ENCODE data around the gene IQGAP2. TPM values are rescaled to one million over a fixed set of nuclear protein-coding genes. Genes with fewer than 3 reads are reported as not detected.
"Not testable (repeated sequence)": the region's sequence is repeated elsewhere in the genome, so short reads cannot be mapped to it uniquely, and the experiment has no call there.

Gene IQGAP2
- total RNA-seq, 1 donor from 2014 or later = 14.2 TPM

GRCh38 chr5:76736679-76737556, 333.8 kb downstream of the IQGAP2 start:
- Mint-ChIP-seq H3K4me1 (peaks cover 5% of the 10 kb centered on the region), H3K27ac (ENCODE audit: unreplicated experiment) (no peak overlapping the region), H3K4me3 (no peak overlapping the region), H3K9me3 (no peaks in the 10 kb centered on the region), H3K27me3 (ENCODE audit: low read depth) (no peaks in the 10 kb centered on the region), H3K36me3 (ENCODE audit: low read depth) (peaks cover 20% of the 10 kb centered on the region)
- no peak for TF ChIP-seq CTCF (conservative IDR thresholded peaks at IDR 0.05)
- DNase-seq (ENCODE audit: low read depth, low spot score) = no peak

GRCh38 chr5:76737846-76738245, 334.8 kb downstream of the IQGAP2 start:
- Mint-ChIP-seq H3K36me3 (ENCODE audit: low read depth) (peaks cover 13% of the 10 kb centered on the region), H3K4me3 (no peak overlapping the region), H3K4me1 (peaks cover 5% of the 10 kb centered on the region), H3K9me3 (no peaks in the 10 kb centered on the region), H3K27me3 (ENCODE audit: low read depth) (no peaks in the 10 kb centered on the region), H3K27ac (ENCODE audit: unreplicated experiment) (no peak overlapping the region)
- no peak for DNase-seq (ENCODE audit: low read depth, low spot score)
- TF ChIP-seq CTCF (conservative IDR thresholded peaks at IDR 0.05) = no peak

GRCh38 chr5:76741506-76741905, 338.4 kb downstream of the IQGAP2 start:
- DNase-seq (ENCODE audit: low read depth, low spot score); H3K9me3 Mint-ChIP-seq; H3K27me3 Mint-ChIP-seq (ENCODE audit: low read depth); H3K4me1 Mint-ChIP-seq; H3K36me3 Mint-ChIP-seq (ENCODE audit: low read depth); H3K4me3 Mint-ChIP-seq; H3K27ac Mint-ChIP-seq (ENCODE audit: unreplicated experiment): not testable (repeated sequence)

DNA sequence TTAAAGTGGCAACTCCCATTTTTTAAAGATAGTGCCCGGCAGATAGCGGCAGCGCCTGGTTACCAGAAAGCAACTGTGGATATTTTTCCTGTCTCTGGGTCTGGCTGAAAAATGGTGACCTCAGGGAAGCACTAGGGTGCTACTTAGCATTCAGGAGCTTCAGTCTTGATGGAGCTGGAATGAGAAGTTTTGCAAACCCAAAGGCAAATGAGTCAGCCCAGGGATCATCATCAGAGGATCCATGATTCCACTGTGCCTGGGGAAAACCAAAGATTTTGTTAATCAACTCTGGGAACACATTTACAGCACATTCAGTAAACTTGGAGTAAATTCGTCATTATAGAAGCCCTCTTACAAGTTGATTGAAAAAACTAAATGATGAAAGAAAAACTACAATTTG, 339.5 kb downstream of the IQGAP2 start:
- H3K9me3 Mint-ChIP-seq = no peaks in the 10 kb centered on the region
- no peaks in the 10 kb centered on the region for H3K27me3 Mint-ChIP-seq (ENCODE audit: low read depth)
- no peak for DNase-seq (ENCODE audit: low read depth, low spot score)
- H3K4me1 Mint-ChIP-seq = no peaks in the 10 kb centered on the region
- no peak overlapping the region for H3K4me3 Mint-ChIP-seq
- no peak for TF ChIP-seq CTCF (conservative IDR thresholded peaks at IDR 0.05)
- no peaks in the 10 kb centered on the region for H3K36me3 Mint-ChIP-seq (ENCODE audit: low read depth)
- H3K27ac Mint-ChIP-seq (ENCODE audit: unreplicated experiment) = no peak overlapping the region

GRCh38 chr5:76744632-76745031, 341.5 kb downstream of the IQGAP2 start:
- no peaks in the 10 kb centered on the region for H3K36me3 Mint-ChIP-seq (ENCODE audit: low read depth)
- H3K9me3 Mint-ChIP-seq = no peaks in the 10 kb centered on the region
- no peak overlapping the region for H3K4me3 Mint-ChIP-seq
- TF ChIP-seq CTCF (conservative IDR thresholded peaks at IDR 0.05) = no peak
- no peak for DNase-seq (ENCODE audit: low read depth, low spot score)
- H3K27ac Mint-ChIP-seq (ENCODE audit: unreplicated experiment) = no peak overlapping the region
- H3K27me3 Mint-ChIP-seq (ENCODE audit: low read depth) = no peaks in the 10 kb centered on the region
- H3K4me1 Mint-ChIP-seq = no peaks in the 10 kb centered on the region

- no peaks in the 10 kb centered on the region for H3K4me1 Mint-ChIP-seq
- no peak for DNase-seq (ENCODE audit: low read depth, low spot score)
- H3K27ac Mint-ChIP-seq (ENCODE audit: unreplicated experiment) = no peak overlapping the region
- H3K9me3 Mint-ChIP-seq = no peaks in the 10 kb centered on the region
- no peak for TF ChIP-seq CTCF (conservative IDR thresholded peaks at IDR 0.05)
- H3K27me3 Mint-ChIP-seq (ENCODE audit: low read depth) = no peaks in the 10 kb centered on the region
- no peak overlapping the region for H3K4me3 Mint-ChIP-seq
- no peaks in the 10 kb centered on the region for H3K36me3 Mint-ChIP-seq (ENCODE audit: low read depth)
Observed at GRCh38 chr5:76745670-76746069, 342.6 kb downstream of the IQGAP2 start.

All from neural crest cell (in vitro differentiated cells).